LNCaP clone FGC (cell line): ENCODE measurements around the gene FFAR3.
"Not testable (repeated sequence)": the region's sequence is repeated elsewhere in the genome, so short reads cannot be mapped to it uniquely, and the experiment has no call there.

ENCODE experiments used
- DNase-seq: peaks from one replicate; pipeline ENCODE4 v3.0.0-alpha.2; 2011; ENCODE audit warnings: low read depth
- H3K4me3 ChIP-seq: 2 replicates; pipeline ENCODE4 v1.5.1; 2011; ENCODE audit warnings: mild to moderate bottlenecking, low read depth, low read length, control low read depth
- CTCF ChIP-seq: IDR thresholded peaks from 2 replicates; pipeline ENCODE4 v1.5.1; 2012; ENCODE audit warnings: mild to moderate bottlenecking; ENCODE audit not compliant: control insufficient read depth, insufficient read depth; ENCODE audit errors: extremely low read depth

Gene FFAR3

GRCh38 chr19:35396240-35396885 lies 38.1 kb downstream of the FFAR3 start:
- no peak overlapping the region for H3K4me3 ChIP-seq
- no peak for TF ChIP-seq CTCF
- no peak for DNase-seq

- TF ChIP-seq CTCF, result no peak
- no peak overlapping the region for H3K4me3 ChIP-seq
- no peak for DNase-seq
Measured at GRCh38 chr19:35397064-35397463, 38.8 kb downstream of the FFAR3 start.

- TF ChIP-seq CTCF, result no peak
- H3K4me3 ChIP-seq, result no peak overlapping the region
Measured at GRCh38 chr19:35398570-35398969, 40.3 kb downstream of the FFAR3 start.

GRCh38 chr19:35399231-35399630 lies 41.0 kb downstream of the FFAR3 start:
- TF ChIP-seq CTCF, result no peak
- DNase-seq, result no peak
- no peak overlapping the region for H3K4me3 ChIP-seq

More at GRCh38 chr19:35398570-35398969, 40.3 kb downstream of the FFAR3 start:
- DNase-seq, result no peak

- H3K4me3 ChIP-seq, result no peak overlapping the region
- TF ChIP-seq CTCF, result no peak
- DNase-seq, result no peak
Measured at GRCh38 chr19:35399948-35400772, 41.9 kb downstream of the FFAR3 start.

GRCh38 chr19:35400773-35401100 lies 42.5 kb downstream of the FFAR3 start:
- no peak overlapping the region for H3K4me3 ChIP-seq
- DNase-seq, result no peak
- no peak for TF ChIP-seq CTCF

GRCh38 chr19:35401416-35401815 lies 43.2 kb downstream of the FFAR3 start:
- DNase-seq, H3K4me3 ChIP-seq: not testable (repeated sequence)
